OCI-M2 (cell line): ENCODE measurements around the gene ZBTB11.
"Not testable (repeated sequence)": the region's sequence is repeated elsewhere in the genome, so short reads cannot be mapped to it uniquely, and the experiment has no call there.

Experiments
- DNase-seq: peaks from one replicate; lab custom pipeline; 2025; ENCODE audit not compliant: unreplicated experiment; lab: John Stamatoyannopoulos, UW

Gene ZBTB11

DNA sequence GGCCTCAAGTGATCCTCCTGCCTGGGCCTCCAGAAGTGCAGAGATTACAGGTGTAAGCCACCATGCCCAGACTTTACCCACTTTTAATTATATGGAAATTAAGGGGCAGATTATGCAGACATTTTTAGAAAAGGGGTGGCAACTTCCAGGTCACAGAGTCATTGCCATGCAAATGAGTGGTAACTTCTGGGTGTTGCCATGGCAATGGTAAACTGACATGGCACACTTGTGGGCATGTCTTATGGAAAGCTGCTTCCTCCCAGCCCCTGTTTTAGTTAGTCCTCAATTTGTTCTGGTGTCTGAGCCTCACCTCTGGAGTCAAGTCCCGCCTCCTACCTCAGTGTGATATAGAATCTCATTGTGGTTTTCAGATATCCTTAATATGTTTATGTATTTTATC lies 53.3 kb downstream of the ZBTB11 start:
- no peak for DNase-seq

DNA sequence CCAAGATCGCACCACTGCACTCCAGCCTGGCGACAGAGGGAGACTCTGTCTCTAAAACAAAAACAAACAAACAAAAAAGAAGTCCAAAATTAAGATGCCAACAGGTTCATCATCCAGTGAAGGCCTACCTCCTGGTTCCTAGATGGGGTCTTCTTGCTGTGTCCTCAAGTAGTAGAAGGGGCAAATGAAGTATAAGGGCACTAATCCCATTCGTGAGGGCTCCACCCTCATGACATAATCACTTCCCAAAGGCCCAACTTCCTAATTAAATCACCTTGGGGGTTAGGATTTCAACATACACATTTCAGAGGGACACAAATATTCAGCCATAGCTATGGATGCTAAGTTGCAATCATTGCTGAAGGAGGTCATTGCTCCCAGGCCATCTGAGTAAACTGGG lies 57.2 kb downstream of the ZBTB11 start:
- DNase-seq: no peak

DNA sequence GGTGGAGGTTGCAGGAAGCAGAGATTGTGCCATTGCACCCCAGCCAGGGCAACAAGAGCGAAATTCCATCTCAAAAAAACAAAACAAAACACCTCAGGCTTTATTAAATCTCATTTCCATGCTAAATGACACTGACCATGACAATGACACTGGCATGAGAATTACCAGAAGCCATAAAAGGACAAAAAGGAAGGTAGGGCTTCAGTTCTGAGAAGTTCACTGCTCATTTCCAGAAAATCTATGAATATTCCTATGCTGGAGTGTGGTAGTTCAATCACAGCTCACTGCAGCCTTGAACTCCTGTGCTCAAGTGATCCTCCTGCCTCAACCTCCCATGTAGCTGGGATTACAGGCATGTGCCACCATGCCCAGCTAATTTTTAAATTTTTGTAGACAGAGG lies 58.2 kb downstream of the ZBTB11 start:
- DNase-seq: no peak

DNA sequence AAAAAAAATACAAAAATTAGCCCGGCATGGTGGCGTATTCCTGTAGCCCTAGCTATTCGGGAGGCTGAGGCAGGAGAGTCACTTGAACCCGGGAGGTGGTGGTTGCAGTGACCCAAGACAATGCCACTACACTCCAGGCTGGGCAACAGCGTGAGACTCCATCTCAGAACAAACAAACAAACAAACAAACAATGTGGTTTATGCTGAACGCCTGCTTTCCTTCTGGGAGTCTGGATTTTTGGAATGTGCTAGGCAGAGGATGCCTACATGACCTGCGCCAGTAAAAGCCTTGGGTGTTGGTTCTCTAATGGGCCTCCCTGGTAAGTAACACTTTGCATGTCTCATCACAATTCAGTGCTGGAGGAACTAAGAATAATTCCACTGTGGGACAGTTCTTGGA lies 59.5 kb downstream of the ZBTB11 start:
- no peak for DNase-seq

DNA sequence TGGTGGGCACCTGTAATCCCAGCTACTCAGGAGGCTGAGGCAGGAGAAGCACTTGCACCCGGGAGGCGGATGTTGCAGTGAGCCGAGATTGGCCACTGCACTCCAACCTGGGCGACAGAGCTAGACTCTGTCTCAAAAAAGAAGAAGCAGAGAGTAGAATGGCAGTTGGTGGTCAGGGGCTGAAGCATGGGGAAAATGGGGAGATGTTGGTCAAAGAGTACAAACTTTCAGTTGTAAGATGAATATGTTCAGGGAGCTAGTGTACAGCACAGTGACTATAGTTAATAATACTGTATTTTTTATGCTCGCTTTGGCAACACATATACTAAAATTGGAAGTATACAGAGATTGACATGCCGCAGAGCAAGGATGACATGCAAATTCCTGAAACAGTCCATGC lies 61.4 kb downstream of the ZBTB11 start:
- DNase-seq: no peak

DNA sequence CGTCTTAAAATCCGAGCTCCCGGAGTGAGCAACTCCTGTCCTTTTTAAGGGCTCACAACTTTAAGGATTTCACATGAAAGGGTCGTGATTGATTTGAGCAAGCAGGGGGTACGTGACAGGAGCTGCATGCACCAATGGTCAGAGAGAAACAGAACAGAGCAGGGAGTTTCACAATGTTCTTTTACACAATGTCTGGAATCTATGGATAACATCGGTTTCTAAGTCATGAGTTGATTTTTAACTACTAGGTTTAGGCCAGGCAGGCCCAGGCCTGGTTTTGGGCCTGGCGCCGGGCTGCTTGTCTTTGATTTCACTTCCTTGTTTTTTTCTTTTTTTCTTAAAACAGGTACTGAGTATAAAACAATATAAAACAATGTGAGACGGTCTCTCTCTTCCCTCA lies 63.9 kb downstream of the ZBTB11 start:
- DNase-seq: not testable (repeated sequence)

DNA sequence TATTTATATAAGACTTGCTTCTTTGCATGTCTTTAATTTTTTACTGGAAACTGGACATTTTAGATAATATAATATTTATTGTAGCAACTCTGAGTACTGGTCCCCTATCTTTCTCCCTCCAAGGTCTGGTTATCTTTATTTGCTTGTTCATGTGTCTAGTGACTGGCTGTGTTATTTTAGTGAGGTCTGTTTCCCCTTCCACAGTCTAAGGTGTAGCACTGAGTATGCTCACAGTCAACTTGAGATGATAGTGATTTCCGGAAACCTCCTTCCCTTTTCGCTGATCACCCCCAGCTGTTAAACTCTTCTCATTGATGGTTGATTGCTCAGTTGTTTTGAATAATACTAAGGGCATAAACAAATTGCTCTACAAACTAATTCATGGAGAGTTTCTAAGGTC lies 65.9 kb downstream of the ZBTB11 start:
- no peak for DNase-seq

DNA sequence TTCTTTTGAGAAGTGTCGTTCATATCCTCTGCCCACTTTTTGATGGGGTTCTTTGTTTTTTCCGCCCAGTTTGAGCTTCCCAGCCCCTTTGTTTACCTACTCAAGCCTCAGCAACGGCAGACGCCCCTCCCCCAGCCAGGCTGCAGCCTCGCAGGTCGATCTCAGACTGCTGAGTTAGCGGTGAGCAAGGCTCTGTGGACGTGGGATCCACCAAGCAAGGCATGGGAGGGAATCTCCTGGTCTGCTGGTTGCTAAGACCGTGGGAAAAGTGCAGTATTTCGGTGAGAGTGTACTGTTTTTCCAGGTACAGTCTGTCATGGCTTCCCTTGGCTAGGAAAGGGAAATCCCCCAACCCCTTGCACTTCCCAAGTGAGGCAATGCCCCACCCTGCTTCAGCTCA lies 71.5 kb downstream of the ZBTB11 start:
- DNase-seq: not testable (repeated sequence)

DNA sequence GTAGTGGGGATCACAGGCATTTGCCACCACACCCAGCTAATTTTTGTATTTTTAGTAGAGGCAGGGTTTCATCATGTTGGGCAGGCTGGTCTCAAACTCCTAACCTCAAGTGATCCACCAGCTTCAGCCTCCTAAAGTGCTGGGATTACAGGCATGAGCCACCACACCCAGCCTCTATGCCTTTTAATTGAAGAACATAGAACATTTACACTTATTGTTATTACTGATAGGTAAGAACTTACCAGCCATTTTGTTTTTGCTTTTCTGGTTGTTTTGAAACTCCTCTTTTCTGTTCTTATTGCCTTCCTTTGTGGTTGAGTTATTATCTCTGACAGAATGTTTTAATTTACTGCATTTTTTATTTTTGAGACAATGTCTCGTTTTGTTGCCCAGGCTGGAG lies 73.7 kb downstream of the ZBTB11 start:
- no peak for DNase-seq

DNA sequence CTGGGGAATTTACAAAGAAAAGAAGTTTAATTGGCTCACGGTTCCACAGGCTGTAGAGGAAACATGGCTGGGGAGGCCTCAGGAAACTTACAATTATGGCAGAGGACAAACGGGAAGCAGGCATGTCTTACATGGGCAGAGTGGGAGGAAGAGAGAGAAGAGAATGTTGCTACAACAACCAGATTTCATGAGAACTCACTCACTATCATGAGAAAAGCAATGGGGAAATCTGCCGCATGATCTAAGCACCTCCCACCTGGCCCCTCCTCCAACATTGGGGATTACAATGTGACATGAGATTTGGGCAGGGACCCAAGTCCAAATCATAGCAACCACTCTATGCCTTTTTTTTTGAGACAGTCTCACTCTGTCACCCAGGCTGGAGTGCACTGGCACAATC lies 74.2 kb downstream of the ZBTB11 start:
- no peak for DNase-seq
